ENCODE results near the gene MLLT1.

The MLLT1 gene

DNA sequence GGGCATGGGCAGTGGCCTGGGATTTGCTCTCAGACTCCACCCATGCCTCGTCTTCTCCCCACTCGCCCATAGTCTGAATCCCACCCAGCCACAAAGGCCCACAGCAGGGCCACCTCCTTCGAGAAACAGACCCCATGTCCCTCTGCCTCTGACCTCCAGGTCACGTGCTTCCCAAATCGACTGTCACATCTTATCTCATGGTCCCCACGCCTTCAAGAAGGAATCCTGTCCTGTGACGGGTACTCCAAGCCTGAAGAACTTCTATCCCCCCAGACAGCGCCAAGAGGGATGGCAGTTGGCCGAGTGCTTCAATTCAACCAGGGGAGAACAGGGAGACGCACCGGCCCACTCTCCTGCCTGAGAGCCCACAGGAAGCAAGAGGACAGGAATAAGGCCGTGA, 16.5 kb downstream of the MLLT1 start:
- DNase-seq (ENCODE audit: low spot score) = no peak
- TF ChIP-seq, protein P1, sequence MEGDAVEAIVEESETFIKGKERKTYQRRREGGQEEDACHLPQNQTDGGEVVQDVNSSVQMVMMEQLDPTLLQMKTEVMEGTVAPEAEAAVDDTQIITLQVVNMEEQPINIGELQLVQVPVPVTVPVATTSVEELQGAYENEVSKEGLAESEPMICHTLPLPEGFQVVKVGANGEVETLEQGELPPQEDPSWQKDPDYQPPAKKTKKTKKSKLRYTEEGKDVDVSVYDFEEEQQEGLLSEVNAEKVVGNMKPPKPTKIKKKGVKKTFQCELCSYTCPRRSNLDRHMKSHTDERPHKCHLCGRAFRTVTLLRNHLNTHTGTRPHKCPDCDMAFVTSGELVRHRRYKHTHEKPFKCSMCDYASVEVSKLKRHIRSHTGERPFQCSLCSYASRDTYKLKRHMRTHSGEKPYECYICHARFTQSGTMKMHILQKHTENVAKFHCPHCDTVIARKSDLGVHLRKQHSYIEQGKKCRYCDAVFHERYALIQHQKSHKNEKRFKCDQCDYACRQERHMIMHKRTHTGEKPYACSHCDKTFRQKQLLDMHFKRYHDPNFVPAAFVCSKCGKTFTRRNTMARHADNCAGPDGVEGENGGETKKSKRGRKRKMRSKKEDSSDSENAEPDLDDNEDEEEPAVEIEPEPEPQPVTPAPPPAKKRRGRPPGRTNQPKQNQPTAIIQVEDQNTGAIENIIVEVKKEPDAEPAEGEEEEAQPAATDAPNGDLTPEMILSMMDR (IDR thresholded peaks at IDR 0.05; ENCODE audit: extremely low read depth, missing control alignments) = no peak

- TF ChIP-seq, protein P1 (IDR thresholded peaks at IDR 0.05; ENCODE audit: extremely low read depth, missing control alignments) = no peak
These were observed 17.3 kb downstream of the MLLT1 start for GRCh38 chr19:6262519-6262918.

DNA sequence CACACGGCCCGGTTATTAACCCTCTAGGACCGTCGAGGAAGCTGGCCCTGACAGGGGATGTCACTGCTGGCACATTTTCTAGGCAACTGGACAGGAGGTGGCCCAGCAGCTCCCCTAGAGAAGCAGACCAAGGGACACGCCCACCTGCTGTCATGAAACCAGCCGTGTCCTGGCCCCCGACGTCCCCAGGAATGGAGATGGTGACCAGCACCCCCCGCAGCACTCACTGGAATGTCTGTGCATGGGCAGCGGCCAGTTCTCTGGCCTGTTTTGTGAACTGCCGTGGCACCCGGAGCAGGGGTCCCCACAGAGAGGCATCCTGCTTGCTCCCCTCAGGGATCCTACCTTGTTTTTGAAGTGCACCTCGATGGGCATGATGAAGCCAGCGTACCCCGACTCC, 17.9 kb downstream of the MLLT1 start:
- no peak for DNase-seq (ENCODE audit: low spot score)
- TF ChIP-seq, protein P1 (IDR thresholded peaks at IDR 0.05; ENCODE audit: extremely low read depth, missing control alignments) = no peak

More at GRCh38 chr19:6262519-6262918, 17.3 kb downstream of the MLLT1 start:
- no peak for DNase-seq (ENCODE audit: low spot score)

DNA sequence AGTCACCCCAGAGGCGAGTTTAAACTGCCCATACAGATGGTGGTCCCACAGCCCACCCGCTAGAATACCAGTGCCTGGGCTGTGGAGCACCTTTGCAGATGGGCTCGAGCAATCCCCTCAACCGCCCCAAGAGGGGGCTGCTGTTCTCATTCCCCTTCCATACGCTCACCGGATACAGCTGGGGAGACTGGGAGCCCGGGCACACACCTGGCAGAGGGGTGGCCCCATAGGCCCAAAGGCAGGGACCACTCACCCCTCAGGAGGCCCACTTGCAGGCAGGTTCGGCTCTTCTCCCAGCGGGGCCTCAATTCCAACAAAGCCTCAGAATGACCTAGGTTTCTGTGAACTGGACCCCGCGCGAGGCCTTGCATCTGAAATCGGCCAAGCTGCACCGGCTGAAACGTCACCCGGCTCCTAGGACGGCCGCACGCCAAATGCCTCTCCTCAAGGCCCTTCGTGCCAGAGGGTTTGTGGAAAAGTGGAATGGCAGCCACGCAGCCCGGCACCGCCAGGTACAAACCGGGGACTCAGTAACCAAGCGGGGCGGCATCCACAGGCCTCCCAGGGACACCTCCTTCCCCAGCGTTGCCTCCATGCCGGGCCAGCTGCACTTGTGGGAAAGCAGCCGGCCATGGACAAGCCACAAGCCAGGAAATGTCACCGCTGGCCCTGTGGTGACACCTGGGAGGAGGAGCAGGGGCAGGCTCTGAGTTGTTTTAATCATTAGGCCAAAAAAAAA, 18.7 kb downstream of the MLLT1 start:
- DNase-seq (ENCODE audit: low spot score) = no peak
- TF ChIP-seq, protein P1 (IDR thresholded peaks at IDR 0.05; ENCODE audit: extremely low read depth, missing control alignments) = peak; percentile 26

GRCh38 chr19:6260376-6260775, 19.4 kb downstream of the MLLT1 start:
- DNase-seq (ENCODE audit: low spot score) = no peak
- TF ChIP-seq, protein P1 (IDR thresholded peaks at IDR 0.05; ENCODE audit: extremely low read depth, missing control alignments) = no peak

DNA sequence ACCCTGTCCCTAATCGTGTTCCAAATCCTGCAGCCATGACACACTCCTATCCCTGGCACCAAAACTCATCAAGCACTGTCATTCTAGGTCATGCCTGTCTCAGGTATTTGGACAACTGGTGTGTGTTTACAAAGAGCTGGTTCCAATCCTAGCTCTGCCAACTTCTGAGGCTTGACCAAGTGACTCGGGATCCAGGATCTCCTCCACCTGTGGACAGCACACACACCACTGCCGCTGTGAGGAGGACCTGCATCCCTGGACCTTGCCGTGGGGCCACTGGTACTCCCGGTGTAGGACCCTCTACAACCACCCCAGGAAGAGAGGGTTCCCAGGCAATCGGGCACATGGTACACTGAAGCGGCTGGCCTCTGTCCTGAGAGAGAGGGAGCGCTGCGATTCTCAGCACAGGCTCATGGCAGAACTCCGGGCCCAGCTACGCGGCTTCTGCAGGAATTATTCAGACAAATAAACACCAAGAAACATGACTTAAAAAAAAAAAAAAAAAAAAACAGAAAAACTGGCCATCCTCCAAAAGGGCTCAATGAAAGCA, 20.4 kb downstream of the MLLT1 start:
- TF ChIP-seq, protein P1 (IDR thresholded peaks at IDR 0.05; ENCODE audit: extremely low read depth, missing control alignments) = no peak
- no peak for DNase-seq (ENCODE audit: low spot score)

DNA sequence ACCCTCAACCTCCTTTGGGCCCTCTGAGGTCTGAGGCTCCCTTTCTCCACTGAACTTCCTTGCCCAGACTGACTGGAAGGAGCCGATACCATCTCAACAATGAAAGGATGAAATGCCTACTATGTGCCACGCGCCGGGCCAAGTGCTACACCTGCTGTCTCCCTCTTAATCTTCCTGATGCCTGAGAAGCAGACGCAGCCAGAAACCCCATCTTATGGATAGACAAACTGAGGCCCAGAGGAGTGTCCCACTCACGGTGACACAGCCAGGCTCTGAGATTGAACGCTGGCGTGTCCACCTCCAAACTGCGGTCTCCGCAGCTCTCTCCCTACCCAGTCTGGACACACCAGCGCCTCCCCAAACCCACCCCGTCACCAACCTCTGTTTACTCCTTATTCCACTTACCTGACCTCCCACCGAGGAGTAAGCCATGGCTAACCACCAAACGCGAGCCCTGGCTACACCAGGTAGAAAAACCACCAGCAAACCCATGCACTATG, 20.9 kb downstream of the MLLT1 start:
- TF ChIP-seq, protein P1 (IDR thresholded peaks at IDR 0.05; ENCODE audit: extremely low read depth, missing control alignments) = no peak

More for the DNA sequence above, 20.9 kb downstream of the MLLT1 start:
- DNase-seq (ENCODE audit: low spot score) = no peak
